DMS114 treated with DMSO at 0.1 percent for 48 hours (cell line): Measurements from ENCODE around the gene PIH1D2.
"Not testable (repeated sequence)": the region's sequence is repeated elsewhere in the genome, so short reads cannot be mapped to it uniquely, and the experiment has no call there.

ENCODE experiments used
- DNase-seq: peaks from one replicate; lab custom pipeline; 2025; ENCODE audit not compliant: unreplicated experiment; lab: John Stamatoyannopoulos, UW

The PIH1D2 gene

DNA sequence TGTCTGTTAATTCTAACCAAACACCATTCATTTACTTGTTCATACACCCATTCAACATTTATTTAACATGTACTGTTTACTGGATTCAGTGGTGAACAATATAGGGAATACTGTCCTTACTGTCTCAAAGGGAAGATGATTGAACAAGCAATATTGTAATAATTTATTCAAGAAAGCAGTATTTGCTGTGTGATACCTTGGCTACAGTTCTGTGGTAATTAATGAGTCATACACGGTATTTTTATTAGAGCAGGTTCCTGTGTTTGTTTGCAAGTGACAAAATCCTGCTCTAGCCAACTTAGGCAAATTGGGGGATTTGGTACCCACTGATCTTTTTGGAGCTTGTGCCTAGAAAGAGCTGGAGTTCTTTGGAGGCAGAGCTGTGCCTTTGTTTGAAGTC, 15.7 kb downstream of the PIH1D2 start:
- DNase-seq: no peak

DNA sequence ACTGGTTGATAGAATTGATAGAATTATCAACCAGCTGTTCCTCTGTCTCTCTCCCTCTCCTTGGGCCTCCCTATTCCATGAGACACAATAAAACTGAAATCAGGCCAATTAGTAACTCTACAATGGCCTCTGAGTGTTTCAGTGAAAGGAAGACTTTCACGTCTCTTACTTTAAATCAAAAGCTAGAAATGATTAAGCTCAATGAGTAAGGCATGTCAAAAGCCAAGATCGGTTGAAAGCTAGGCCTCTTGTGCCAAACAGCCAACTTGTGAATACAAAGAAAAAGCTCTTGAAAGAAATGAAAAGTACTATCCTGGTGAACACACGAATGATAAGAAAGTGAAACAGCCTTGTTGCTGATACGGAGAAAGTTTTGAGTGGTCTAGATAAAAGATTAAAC, 16.6 kb downstream of the PIH1D2 start:
- DNase-seq: no peak

- no peak for DNase-seq
These were observed 22.0 kb downstream of the PIH1D2 start for GRCh38 chr11:112051768-112052167.

DNA sequence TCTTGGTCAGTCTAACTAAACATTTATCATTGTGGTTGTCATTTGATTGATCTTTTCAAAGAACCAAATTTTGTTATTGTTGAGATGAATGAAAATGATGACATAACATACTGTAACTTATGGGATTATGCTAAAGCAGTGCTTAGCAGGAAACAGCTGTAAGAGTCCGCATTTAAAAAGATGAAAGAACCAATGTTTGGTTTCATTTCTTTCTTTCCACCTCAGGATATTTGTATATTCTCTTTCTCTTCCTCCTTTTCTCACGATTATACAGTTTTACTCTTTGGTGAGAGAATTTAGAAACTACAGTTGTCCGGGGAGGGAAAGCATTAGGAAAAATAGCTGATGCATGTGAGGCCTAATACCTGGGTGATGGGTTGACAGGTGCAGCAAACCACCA, 23.1 kb downstream of the PIH1D2 start:
- DNase-seq: no peak

GRCh38 chr11:112049777-112050176, 24.0 kb downstream of the PIH1D2 start:
- no peak for DNase-seq

GRCh38 chr11:112048256-112048655, 25.6 kb downstream of the PIH1D2 start:
- not testable (repeated sequence) for DNase-seq

DNA sequence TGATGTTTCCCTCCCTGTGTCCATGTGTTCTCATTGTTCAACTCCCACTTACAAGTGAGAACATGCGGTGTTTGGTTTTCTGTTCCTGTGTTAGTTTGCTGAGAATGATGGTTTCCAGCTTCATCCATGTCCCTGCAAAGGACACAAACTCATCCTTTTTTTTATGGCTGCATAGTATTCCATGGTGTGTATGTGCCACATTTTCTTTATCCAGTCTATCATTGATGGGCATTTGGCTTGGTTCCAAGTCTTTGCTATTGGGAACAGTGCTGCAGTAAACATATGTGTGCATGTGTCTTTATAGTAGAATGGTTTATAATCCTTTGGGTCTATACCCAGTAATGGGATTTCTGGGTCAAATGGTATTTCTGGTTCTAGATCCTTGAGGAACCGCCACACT, 27.2 kb downstream of the PIH1D2 start:
- DNase-seq: not testable (repeated sequence)

DNA sequence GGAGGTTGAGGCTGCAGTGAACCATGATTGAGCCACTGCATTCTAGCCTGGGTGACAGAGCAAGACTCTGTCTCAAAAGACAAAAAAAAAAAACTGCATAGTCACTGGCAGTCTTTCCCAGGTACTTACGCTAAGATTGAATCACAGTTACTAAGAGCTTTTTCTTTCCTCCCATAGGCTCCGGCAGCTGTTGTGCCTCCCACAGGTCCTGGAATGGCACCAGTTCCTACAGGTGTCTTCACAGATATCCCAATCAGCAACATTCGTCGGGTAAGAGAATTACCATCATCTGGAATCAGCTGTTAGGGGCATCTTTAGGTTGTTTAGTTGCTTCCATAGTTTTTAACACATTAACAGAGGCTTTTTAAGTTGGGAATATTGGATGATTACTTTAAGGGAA, 28.9 kb downstream of the PIH1D2 start:
- DNase-seq: no peak

DNA sequence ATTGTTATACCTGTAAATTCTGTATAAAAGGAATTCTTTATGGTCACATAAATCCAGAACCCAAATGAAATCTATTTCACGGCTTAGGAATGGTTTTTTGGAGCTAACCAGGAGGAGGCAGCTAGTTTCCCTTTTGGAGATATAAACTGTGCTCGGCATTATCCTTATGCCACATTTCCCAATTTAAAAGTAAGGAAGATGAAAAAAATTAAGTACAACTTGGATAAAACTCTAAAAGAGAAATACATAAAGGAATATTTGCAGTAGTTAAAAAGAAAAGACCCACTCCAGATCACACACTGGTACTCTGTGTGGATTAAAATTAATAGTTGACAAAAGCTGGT, 30.9 kb downstream of the PIH1D2 start:
- DNase-seq: no peak

GRCh38 chr11:112042161-112042960, 31.5 kb downstream of the PIH1D2 start:
- DNase-seq: no peak

GRCh38 chr11:112037527-112037926, 36.3 kb downstream of the PIH1D2 start:
- DNase-seq: no peak

- no peak for DNase-seq
These were observed 39.9 kb downstream of the PIH1D2 start for GRCh38 chr11:112033902-112034301.

DNA sequence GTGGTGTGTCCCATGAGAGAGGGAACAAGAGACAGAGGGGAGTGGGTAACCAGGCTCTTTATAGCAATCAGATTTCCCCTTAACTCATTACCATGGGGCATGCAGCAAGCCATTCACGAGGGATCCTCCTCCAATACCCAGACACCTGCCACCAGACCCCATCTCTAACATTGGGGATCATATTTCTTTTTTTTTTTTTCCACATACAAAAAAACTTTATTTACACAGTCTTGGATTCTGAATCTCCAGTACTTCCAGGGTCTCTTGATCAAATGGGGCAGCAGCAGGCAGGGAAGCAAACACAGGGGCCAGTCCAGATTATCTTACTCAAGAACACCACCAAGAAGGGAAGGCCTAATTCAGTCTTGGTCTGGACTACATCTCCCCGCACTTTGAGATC, 44.4 kb downstream of the PIH1D2 start:
- no peak for DNase-seq

DNA sequence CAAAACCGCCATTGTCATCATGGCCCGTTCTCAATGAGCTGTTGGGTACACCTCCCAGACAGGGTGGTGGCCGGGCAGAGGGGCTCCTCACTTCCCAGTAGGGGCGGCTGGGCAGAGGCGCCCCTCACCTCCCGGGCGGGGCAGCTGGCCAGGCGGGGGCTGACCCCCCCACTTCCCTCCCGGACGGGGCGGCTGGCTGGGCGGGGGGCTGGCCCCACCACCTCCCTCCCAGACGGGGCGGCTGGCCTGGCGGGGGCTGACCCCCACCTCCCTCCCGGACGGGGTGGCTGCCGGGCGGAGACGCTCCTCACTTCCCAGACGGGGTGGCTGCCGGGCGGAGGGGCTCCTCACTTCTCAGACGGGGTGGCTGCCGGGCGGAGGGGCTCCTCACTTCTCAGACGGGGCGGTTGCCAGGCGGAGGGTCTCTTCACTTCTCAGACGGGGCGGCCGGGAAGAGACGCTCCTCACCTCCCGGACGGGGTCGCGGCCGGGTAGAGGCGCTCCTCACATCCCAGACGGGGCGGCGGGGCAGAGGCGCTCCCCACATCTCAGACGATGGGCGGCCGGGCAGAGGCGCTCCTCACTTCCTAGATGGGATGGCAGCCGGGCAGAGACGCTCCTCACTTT, 46.9 kb downstream of the PIH1D2 start:
- DNase-seq: not testable (repeated sequence)

GRCh38 chr11:112025707-112026106, 48.1 kb downstream of the PIH1D2 start:
- DNase-seq: no peak

DNA sequence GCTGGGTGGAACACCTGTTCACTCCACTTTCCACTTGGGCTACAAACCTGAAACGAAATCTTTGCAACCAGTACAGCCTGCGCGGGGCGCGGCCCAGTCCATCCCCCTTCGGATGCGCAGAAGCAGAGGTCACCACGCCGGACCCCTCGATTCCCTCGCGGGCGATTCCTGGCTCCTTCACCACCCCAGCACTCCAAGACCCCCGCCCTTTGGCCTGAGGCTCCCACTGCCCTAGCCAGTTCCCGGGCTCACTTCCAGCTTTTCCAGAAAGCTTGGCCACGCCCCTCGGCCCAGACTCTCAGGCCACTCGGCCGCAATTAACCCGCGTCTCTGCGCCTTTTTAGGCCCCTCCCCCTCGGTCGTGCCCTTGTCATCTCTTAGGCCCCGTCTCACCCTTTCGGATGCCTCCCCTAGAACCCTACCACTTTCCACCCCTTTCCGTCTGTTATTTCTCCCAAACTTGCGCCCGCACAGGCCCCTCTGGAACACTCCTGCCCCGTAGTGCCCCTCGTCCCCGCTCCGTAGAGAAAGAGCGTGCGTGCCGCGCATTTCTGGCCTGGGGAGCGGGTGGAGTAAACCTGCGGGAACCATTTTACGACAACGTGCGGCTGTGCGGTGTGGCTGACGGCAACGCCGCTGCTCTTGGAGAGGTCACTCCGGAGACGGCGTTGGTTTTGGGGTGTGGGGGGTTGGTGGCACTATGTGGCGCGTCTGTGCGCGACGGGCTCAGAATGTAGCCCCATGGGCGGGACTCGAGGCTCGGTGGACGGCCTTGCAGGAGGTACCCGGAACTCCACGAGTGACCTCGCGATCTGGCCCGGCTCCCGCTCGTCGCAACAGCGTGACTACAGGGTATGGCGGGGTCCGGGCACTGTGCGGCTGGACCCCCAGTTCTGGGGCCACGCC, 48.8 kb downstream of the PIH1D2 start, which contains the start of gene DLAT:
TSS of gene DLAT (plus strand) at position 636 of the 906 bp plus-strand sequence. CDS start at position 701, 65 bp downstream.
- DNase-seq: peak; percentile 30

GRCh38 chr11:112024178-112024772, 49.5 kb downstream of the PIH1D2 start:
- no peak for DNase-seq

GRCh38 chr11:112023104-112023503, 50.7 kb downstream of the PIH1D2 start:
- no peak for DNase-seq

DNA sequence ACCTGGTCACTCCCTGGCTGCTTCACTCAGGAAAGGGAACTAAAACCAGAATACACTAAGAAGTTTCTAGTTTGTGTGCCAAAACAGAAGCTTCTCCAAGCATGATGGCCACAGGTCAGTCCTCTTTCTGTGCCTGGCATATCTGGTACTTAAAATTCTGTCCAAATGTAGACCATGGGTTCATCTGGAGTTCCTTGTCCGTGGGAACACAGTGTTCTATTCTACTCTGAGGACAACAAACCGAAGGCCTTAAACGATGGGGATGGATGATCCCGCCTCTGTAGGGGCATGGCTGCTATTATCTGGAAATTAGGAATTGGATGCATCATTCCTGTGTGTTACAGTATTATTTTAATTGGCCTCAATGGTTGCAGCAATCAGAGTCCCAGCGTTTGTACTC, 54.8 kb downstream of the PIH1D2 start:
- no peak for DNase-seq
